TTC549 (cell line): ENCODE measurements around the gene SH3D21.
A peak's percentile ranks its signal among the peaks of the same experiment; 100 is the strongest.

Experiments used
- FAIRE-seq: peaks from 2 replicates; lab custom pipeline; 2012; peaks lifted over from hg19 to GRCh38; lab: Jason Lieb, UNC

SH3D21 gene

GRCh38 chr1:36306210-36306901 lies at the start of gene SH3D21:
Gene SH3D21 (plus strand): TSS chr1:36306368. CDS start chr1:36306421, 53 bp downstream.
- FAIRE-seq, result no peak

GRCh38 chr1:36256558-36257374 lies 49.4 kb upstream of the SH3D21 start:
- no peak for FAIRE-seq

GRCh38 chr1:36257375-36257767 lies 48.8 kb upstream of the SH3D21 start:
- no peak for FAIRE-seq

GRCh38 chr1:36258960-36259344 lies 47.2 kb upstream of the SH3D21 start:
- FAIRE-seq, result no peak

- FAIRE-seq, result no peak
Measured at GRCh38 chr1:36268981-36269380, 37.2 kb upstream of the SH3D21 start.

GRCh38 chr1:36269408-36269838 lies 36.7 kb upstream of the SH3D21 start:
- FAIRE-seq, result no peak

GRCh38 chr1:36273024-36273423 lies 33.1 kb upstream of the SH3D21 start:
- FAIRE-seq, result no peak

- no peak for FAIRE-seq
Measured at GRCh38 chr1:36274201-36274600, 32.0 kb upstream of the SH3D21 start.

GRCh38 chr1:36276688-36277087 lies 29.5 kb upstream of the SH3D21 start:
- no peak for FAIRE-seq

GRCh38 chr1:36279110-36279788 lies 26.9 kb upstream of the SH3D21 start:
- FAIRE-seq, result no peak

GRCh38 chr1:36279789-36280296 lies 26.3 kb upstream of the SH3D21 start:
- no peak for FAIRE-seq

- FAIRE-seq, result no peak
Measured at GRCh38 chr1:36284061-36284460, 22.1 kb upstream of the SH3D21 start.

- FAIRE-seq, result no peak
Measured at GRCh38 chr1:36284517-36284916, 21.7 kb upstream of the SH3D21 start.

- FAIRE-seq, result peak; percentile 84
Measured at GRCh38 chr1:36285443-36286101, 20.6 kb upstream of the SH3D21 start.

- FAIRE-seq, result no peak
Measured at GRCh38 chr1:36286802-36287201, 19.4 kb upstream of the SH3D21 start.

GRCh38 chr1:36287595-36287994 lies 18.6 kb upstream of the SH3D21 start:
- FAIRE-seq, result no peak

GRCh38 chr1:36295390-36295789 lies 10.8 kb upstream of the SH3D21 start:
- FAIRE-seq, result no peak

- FAIRE-seq, result no peak
Measured at GRCh38 chr1:36297062-36297461, 9.1 kb upstream of the SH3D21 start.

- no peak for FAIRE-seq
Measured at GRCh38 chr1:36298640-36299039, 7.5 kb upstream of the SH3D21 start.

GRCh38 chr1:36300526-36300925 lies 5.6 kb upstream of the SH3D21 start:
- no peak for FAIRE-seq

GRCh38 chr1:36301220-36301619 lies 4.9 kb upstream of the SH3D21 start:
- no peak for FAIRE-seq

GRCh38 chr1:36303244-36303643 lies 2.9 kb upstream of the SH3D21 start:
- no peak for FAIRE-seq
